Body of pancreas (tissue), 4 donors: ENCODE measurements around the gene ICE2. TPM values are rescaled to one million over a fixed set of nuclear protein-coding genes. Genes with fewer than 3 reads are reported as not detected.

ENCODE experiments used
- ATAC-seq: fragments of 150-250 bp; one replicate; pipeline ENCODE4 v1.9.1; 2016
- DNase-seq, 4 donors: peaks; one replicate each; pipeline ENCODE4 v3.0.0-alpha.2; 2019
- H3K27ac ChIP-seq, 4 donors: fragments of 200-600 bp; sonication (generic); 1 replicate in 3 of 4; 2 replicates in 1 of 4; pipeline versions ENCODE4 v1.5.1 to v1.6.1; 2016 to 2019; ENCODE audit warnings: mild to moderate bottlenecking in 1 of 4, mixed read lengths in 1 of 4, moderate library complexity in 1 of 4
- H3K27me3 ChIP-seq, 2 donors: fragments of 200-600 bp; sonication (generic); one replicate each; pipeline ENCODE4 v1.6.0; 2016; ENCODE audit warnings: mild to moderate bottlenecking in 1 of 2
- H3K36me3 ChIP-seq, 2 donors: fragments of 200-600 bp; sonication (generic); replicated peaks in 1 of 2; 2 replicates each; pipeline ENCODE4 v1.5.1; 2016; ENCODE audit warnings: low read depth in 2 of 2; ENCODE audit not compliant: insufficient read depth in 1 of 2
- H3K4me1 ChIP-seq: fragments of 200-600 bp; sonication (generic); one replicate; pipeline ENCODE4 v1.6.0; 2016
- H3K4me3 ChIP-seq, 2 donors: fragments of 200-600 bp; sonication (generic); 1 replicate in 1 of 2; 2 replicates in 1 of 2; pipeline ENCODE4 v1.5.1; 2016 to 2019
- H3K9me3 ChIP-seq, 3 donors: fragments of 200-600 bp; sonication (generic); 1 replicate in 2 of 3; 2 replicates in 1 of 3; pipeline ENCODE4 v1.5.1; 2016
- POLR2A ChIP-seq, 3 donors: fragments of 450-650 bp; IDR thresholded peaks; one replicate each; pipeline ENCODE4 v1.6.1; 2016; ENCODE audit warnings: antibody characterized with exemption in 3 of 3, mild to moderate bottlenecking in 2 of 3
- WGBS, 2 donors: methylation state at CpG; one replicate each; pipeline ENCODE4 v1.1.5; 2017; 5-methylcytosine and 5-hydroxymethylcytosine counted together
- intact Hi-C: fragments of 100-400 bp; cut with DNase I; formaldehyde crosslinking; loops from one replicate; pipeline ENCODE4 v1.15.1; 2023
- total RNA-seq, 2 donors: library from RNA; depleted of rRNA; stranded (reverse); fragments of >200 nt; gene quantifications; one replicate each; pipeline ENCODE4 v1.1.0, GENCODE V29; 2016
- TF ChIP-seq, protein P1 (sequence below), 7 experiments: fragments of 450-650 bp in 4 of 7; fragments of 200-600 bp in 3 of 7; sonication (generic) in 3 of 7; IDR thresholded peaks; one replicate each; pipeline ENCODE4 v1.5.1; 2016 to 2019; ENCODE audit warnings: antibody characterized with exemption in 7 of 7

The ICE2 gene, protein sequence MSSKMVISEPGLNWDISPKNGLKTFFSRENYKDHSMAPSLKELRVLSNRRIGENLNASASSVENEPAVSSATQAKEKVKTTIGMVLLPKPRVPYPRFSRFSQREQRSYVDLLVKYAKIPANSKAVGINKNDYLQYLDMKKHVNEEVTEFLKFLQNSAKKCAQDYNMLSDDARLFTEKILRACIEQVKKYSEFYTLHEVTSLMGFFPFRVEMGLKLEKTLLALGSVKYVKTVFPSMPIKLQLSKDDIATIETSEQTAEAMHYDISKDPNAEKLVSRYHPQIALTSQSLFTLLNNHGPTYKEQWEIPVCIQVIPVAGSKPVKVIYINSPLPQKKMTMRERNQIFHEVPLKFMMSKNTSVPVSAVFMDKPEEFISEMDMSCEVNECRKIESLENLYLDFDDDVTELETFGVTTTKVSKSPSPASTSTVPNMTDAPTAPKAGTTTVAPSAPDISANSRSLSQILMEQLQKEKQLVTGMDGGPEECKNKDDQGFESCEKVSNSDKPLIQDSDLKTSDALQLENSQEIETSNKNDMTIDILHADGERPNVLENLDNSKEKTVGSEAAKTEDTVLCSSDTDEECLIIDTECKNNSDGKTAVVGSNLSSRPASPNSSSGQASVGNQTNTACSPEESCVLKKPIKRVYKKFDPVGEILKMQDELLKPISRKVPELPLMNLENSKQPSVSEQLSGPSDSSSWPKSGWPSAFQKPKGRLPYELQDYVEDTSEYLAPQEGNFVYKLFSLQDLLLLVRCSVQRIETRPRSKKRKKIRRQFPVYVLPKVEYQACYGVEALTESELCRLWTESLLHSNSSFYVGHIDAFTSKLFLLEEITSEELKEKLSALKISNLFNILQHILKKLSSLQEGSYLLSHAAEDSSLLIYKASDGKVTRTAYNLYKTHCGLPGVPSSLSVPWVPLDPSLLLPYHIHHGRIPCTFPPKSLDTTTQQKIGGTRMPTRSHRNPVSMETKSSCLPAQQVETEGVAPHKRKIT
- 10 to 100 TPM; 20.1 to 24.4 TPM for total RNA-seq

DNA sequence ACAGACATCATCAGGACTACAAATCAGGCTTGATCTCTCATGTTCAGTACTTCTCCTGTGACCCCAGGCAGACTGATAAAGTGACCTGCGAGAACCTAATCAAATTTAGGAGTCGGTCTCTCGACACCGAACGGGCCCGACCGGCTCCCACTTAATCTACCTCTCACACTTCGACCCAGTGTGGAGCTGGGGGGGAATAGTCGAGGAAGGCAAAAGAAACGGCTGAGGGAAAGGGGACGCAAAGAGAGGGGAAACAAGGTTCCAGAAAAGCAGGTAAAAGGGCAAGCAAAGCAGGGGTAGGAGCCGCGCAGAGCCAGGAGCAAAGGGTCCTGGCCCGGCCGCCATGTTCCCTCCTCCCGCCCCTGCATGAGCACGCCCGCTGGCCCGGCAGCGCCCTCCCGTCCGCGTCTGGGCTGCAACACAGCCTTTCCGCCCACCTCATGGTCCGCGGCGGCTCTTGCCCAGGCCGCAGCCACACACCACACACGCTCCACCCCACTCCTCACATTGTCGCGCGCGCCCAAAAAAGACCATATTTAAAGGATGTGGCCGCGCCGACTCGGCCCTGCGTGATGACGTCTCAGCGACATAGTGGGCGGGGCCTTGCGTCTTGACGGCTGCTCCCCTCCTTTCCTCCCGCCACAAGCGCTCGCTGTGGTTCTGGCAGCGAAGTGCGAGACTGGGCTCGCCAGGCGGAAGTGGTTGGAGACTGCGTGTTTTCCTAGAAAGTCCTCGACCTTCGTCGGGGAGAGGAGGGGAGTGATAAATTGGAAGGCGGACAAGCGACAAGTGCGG is at the start of gene ICE2:
Gene ICE2 (minus strand): TSS at position 577 of the 795 bp plus-strand sequence. CDS start 1,165 bp downstream, outside the sequence.
- ATAC-seq (peak; percentile 97), DNase-seq (peak; percentile 96 to 98 (median 96))
- no peaks in the 10 kb centered on the region for H3K27me3 ChIP-seq
- H3K27ac ChIP-seq = peak within 1 kb of the TSS; percentile 74 to 90 (median 89)
- H3K4me3 ChIP-seq = peak within 1 kb of the TSS; percentile 55 to 92
- no peaks in the 10 kb centered on the region for H3K9me3 ChIP-seq
- H3K36me3 ChIP-seq = peaks cover 0 to 3% of the 10 kb centered on the region in 2 donors
- intact Hi-C loops = no loop called here
- peak; percentile 85 to 96 (median 95) for TF ChIP-seq POLR2A (IDR thresholded peaks at IDR 0.05)
- TF ChIP-seq, protein P1, sequence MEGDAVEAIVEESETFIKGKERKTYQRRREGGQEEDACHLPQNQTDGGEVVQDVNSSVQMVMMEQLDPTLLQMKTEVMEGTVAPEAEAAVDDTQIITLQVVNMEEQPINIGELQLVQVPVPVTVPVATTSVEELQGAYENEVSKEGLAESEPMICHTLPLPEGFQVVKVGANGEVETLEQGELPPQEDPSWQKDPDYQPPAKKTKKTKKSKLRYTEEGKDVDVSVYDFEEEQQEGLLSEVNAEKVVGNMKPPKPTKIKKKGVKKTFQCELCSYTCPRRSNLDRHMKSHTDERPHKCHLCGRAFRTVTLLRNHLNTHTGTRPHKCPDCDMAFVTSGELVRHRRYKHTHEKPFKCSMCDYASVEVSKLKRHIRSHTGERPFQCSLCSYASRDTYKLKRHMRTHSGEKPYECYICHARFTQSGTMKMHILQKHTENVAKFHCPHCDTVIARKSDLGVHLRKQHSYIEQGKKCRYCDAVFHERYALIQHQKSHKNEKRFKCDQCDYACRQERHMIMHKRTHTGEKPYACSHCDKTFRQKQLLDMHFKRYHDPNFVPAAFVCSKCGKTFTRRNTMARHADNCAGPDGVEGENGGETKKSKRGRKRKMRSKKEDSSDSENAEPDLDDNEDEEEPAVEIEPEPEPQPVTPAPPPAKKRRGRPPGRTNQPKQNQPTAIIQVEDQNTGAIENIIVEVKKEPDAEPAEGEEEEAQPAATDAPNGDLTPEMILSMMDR (IDR thresholded peaks at IDR 0.05) = peak in 3 of 7 experiments; percentile 25 to 39 (median 33)
- H3K4me1 ChIP-seq = peaks cover 39% of the 10 kb centered on the region
- WGBS, 2 donors = 0% methylated on average over 51 to 57 of the region's 57 CpGs

GRCh38 chr15:60528530-60528929 is 49.6 kb upstream of the ICE2 start:
- intact Hi-C loops = no loop called here
- no peak for ATAC-seq
- no peak for DNase-seq
- no peak overlapping the region for H3K27ac ChIP-seq
- no peaks in the 10 kb centered on the region for H3K27me3 ChIP-seq
- TF ChIP-seq, protein P1 (IDR thresholded peaks at IDR 0.05) = no peak
- no peak for TF ChIP-seq POLR2A (IDR thresholded peaks at IDR 0.05)
- WGBS, 2 donors = 92 to 94% methylated on average over 1 of the region's 1 CpG
- H3K4me3 ChIP-seq = no peak overlapping the region
- H3K9me3 ChIP-seq = no peaks in the 10 kb centered on the region
- peaks cover 35% of the 10 kb centered on the region for H3K4me1 ChIP-seq
- H3K36me3 ChIP-seq = no peaks in the 10 kb centered on the region

DNA sequence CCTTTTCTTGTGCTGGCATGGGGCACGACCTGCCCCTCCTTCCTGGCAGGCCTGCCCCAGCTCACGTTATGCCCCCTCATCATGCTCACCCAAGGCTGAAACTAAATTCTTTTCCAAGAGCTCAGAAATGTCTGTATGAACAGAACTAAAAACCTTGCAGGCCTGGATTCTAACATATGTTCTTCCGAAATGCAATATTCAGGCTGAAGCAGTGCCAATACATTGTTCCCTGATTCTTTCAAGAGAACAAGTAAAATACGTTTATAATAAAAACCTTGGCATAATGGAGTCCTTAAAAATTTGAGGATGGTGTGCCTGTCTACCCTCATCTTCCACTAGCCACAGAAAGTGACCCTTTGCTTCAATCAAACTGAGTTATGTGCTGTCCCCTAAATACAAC is 48.5 kb upstream of the ICE2 start:
- Histone ChIP-seq H3K36me3 (no peaks in the 10 kb centered on the region), H3K4me3 (no peak overlapping the region), H3K9me3 (no peaks in the 10 kb centered on the region), H3K27me3 (no peaks in the 10 kb centered on the region), H3K27ac (no peak overlapping the region), H3K4me1 (peaks cover 35% of the 10 kb centered on the region)
- intact Hi-C loops = no loop called here
- WGBS, 2 donors = 79 to 90% methylated on average over 4 of the region's 4 CpGs
- DNase-seq = no peak
- TF ChIP-seq, protein P1 (IDR thresholded peaks at IDR 0.05) = no peak
- no peak for TF ChIP-seq POLR2A (IDR thresholded peaks at IDR 0.05)
- ATAC-seq = no peak

DNA sequence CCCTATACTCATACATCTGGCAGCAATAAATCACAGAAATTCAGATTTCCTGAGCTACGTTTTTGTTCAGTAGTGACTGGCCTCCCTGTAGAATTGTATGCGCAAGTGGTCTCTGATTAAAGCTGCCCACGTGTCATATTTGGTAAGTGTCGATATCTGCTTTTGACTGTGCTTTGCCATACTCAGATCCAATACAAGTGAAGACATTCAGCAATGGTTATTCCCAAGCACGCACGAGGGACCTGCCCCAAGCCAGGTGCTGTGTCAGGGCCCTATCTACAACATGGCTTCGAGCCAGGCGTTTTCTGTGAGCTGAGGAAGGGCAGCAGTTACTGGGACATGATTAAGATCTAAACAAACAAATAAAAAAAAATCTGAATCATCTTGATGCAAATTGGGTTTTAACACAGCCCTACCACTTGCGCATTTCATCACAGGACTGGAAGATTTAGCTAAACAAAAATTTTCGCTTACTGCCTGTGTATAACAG is 47.2 kb upstream of the ICE2 start:
- 66% methylated on average over 10 of the region's 10 CpGs for WGBS, 2 donors
- Histone ChIP-seq H3K4me3 (no peak overlapping the region), H3K9me3 (no peaks in the 10 kb centered on the region), H3K4me1 (peaks cover 35% of the 10 kb centered on the region), H3K27ac (no peak overlapping the region), H3K36me3 (no peaks in the 10 kb centered on the region), H3K27me3 (no peaks in the 10 kb centered on the region)
- ATAC-seq (no peak), DNase-seq (peak; percentile 25 to 62 (median 36))
- TF ChIP-seq, protein P1 (IDR thresholded peaks at IDR 0.05) = no peak
- TF ChIP-seq POLR2A (IDR thresholded peaks at IDR 0.05) = no peak
- intact Hi-C loops = no loop called here
